DOHH2 (cell line): ENCODE measurements around the gene YIPF4.

Experiments used
- H3F3A ChIP-seq: fragments of 200-600 bp; sonication (generic), shearing (Covaris generic); 2 replicates; pipeline ENCODE4 v1.6.0; 2016; ENCODE audit warnings: antibody characterized with exemption, mild to moderate bottlenecking; ENCODE audit not compliant: control insufficient read depth, insufficient read depth
- H3K27ac ChIP-seq: fragments of 200-600 bp; sonication (generic); 2 replicates; pipeline ENCODE4 v1.5.1; 2014; ENCODE audit warnings: low read depth, mild to moderate bottlenecking, low read length, moderate library complexity
- H3K27me3 ChIP-seq: fragments of 200-600 bp; sonication (generic); 2 replicates; pipeline ENCODE4 v1.6.1; 2014; ENCODE audit warnings: mild to moderate bottlenecking, low read length, mixed read lengths; ENCODE audit not compliant: control insufficient read depth
- H3K36me3 ChIP-seq: fragments of 200-600 bp; sonication (generic); 2 replicates; pipeline ENCODE4 v1.6.1; 2014; ENCODE audit warnings: mild to moderate bottlenecking, low read length, moderate library complexity, mixed read lengths; ENCODE audit not compliant: control insufficient read depth
- H3K4me1 ChIP-seq: fragments of 200-600 bp; sonication (generic); 2 replicates; pipeline ENCODE4 v1.6.1; 2014; ENCODE audit warnings: mild to moderate bottlenecking, low read length, mixed read lengths; ENCODE audit not compliant: control insufficient read depth
- H3K4me2 ChIP-seq: fragments of 200-600 bp; sonication (generic); 2 replicates; pipeline ENCODE4 v1.6.0; 2014; ENCODE audit warnings: mild to moderate bottlenecking, low read length, moderate library complexity
- H3K4me3 ChIP-seq: fragments of 200-600 bp; sonication (generic); 2 replicates; pipeline ENCODE4 v1.5.1; 2014; ENCODE audit warnings: mild to moderate bottlenecking, low read length, mixed read lengths
- H3K79me2 ChIP-seq: fragments of 200-600 bp; sonication (generic); 2 replicates; pipeline ENCODE4 v1.6.1; 2014; ENCODE audit warnings: mild to moderate bottlenecking, low read length, mixed read lengths; ENCODE audit not compliant: control insufficient read depth
- H3K9me2 ChIP-seq: fragments of 200-600 bp; sonication (generic); replicated peaks from 2 replicates; pipeline ENCODE4 v1.6.1; 2014; ENCODE audit warnings: mild to moderate bottlenecking, low read length, mixed read lengths; ENCODE audit not compliant: control insufficient read depth
- H3K9me3 ChIP-seq: fragments of 200-600 bp; sonication (generic); 2 replicates; pipeline ENCODE4 v1.6.1; 2014; ENCODE audit warnings: antibody characterized with exemption, low read length, mixed read lengths; ENCODE audit not compliant: control insufficient read depth, insufficient read depth
- H4K20me1 ChIP-seq: fragments of 200-600 bp; sonication (generic); 2 replicates; pipeline ENCODE4 v1.6.0; 2014; ENCODE audit warnings: low read depth, mild to moderate bottlenecking, antibody characterized with exemption, low read length, moderate library complexity; ENCODE audit not compliant: control insufficient read depth, insufficient read depth
- EZH2phosphoT487 ChIP-seq: fragments of 200-600 bp; sonication (generic); IDR thresholded peaks from 2 replicates; pipeline ENCODE4 v1.6.1; 2017; ENCODE audit warnings: borderline replicate concordance, mild to moderate bottlenecking, antibody characterized with exemption, low read length, moderate library complexity, mixed read lengths
- TF ChIP-seq, protein P1 (sequence below): fragments of 200-600 bp; sonication (generic); IDR thresholded peaks from one replicate; pipeline ENCODE4 v1.5.1; 2014; ENCODE audit warnings: antibody characterized with exemption, mild to moderate bottlenecking, low read depth, low read length; ENCODE audit not compliant: poor library complexity, severe bottlenecking

The YIPF4 gene

GRCh38 chr2:32277674-32278477 lies at the start of gene YIPF4:
YIPF4 (plus strand) TSS chr2:32277904; CDS start chr2:32278156, 252 bp downstream.
- no peaks in the 10 kb centered on the region for H3K9me2 ChIP-seq
- H3K4me3 ChIP-seq: peak within 1 kb of the TSS; percentile 98
- H3K27me3 ChIP-seq: no peaks in the 10 kb centered on the region
- peaks cover 42% of the 10 kb centered on the region for H3K79me2 ChIP-seq
- H3K36me3 ChIP-seq: peaks cover 11% of the 10 kb centered on the region
- H3F3A ChIP-seq: no peaks in the 10 kb centered on the region
- no peaks in the 10 kb centered on the region for H3K9me3 ChIP-seq
- TF ChIP-seq EZH2phosphoT487: no peak
- TF ChIP-seq, protein P1, sequence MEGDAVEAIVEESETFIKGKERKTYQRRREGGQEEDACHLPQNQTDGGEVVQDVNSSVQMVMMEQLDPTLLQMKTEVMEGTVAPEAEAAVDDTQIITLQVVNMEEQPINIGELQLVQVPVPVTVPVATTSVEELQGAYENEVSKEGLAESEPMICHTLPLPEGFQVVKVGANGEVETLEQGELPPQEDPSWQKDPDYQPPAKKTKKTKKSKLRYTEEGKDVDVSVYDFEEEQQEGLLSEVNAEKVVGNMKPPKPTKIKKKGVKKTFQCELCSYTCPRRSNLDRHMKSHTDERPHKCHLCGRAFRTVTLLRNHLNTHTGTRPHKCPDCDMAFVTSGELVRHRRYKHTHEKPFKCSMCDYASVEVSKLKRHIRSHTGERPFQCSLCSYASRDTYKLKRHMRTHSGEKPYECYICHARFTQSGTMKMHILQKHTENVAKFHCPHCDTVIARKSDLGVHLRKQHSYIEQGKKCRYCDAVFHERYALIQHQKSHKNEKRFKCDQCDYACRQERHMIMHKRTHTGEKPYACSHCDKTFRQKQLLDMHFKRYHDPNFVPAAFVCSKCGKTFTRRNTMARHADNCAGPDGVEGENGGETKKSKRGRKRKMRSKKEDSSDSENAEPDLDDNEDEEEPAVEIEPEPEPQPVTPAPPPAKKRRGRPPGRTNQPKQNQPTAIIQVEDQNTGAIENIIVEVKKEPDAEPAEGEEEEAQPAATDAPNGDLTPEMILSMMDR: no peak
- peak within 1 kb of the TSS; percentile 25; the same call in 1 of the 2 replicates for H3K27ac ChIP-seq
- H4K20me1 ChIP-seq: no peaks in the 10 kb centered on the region
- H3K4me2 ChIP-seq: peak within 1 kb of the TSS; percentile 81
- peaks cover 15% of the 10 kb centered on the region for H3K4me1 ChIP-seq

GRCh38 chr2:32228181-32228580 lies 49.5 kb upstream of the YIPF4 start:
- peaks cover 18% of the 10 kb centered on the region for H3K36me3 ChIP-seq
- no peaks in the 10 kb centered on the region for H4K20me1 ChIP-seq
- no peaks in the 10 kb centered on the region for H3K9me3 ChIP-seq
- no peak overlapping the region for H3K27ac ChIP-seq
- H3F3A ChIP-seq: no peaks in the 10 kb centered on the region; the same call in 1 of the 2 replicates
- no peak overlapping the region for H3K4me2 ChIP-seq
- no peaks in the 10 kb centered on the region for H3K4me1 ChIP-seq
- H3K4me3 ChIP-seq: no peak overlapping the region
- H3K79me2 ChIP-seq: no peaks in the 10 kb centered on the region
- no peak for TF ChIP-seq EZH2phosphoT487
- TF ChIP-seq, protein P1: no peak
- H3K9me2 ChIP-seq: no peaks in the 10 kb centered on the region
- no peaks in the 10 kb centered on the region for H3K27me3 ChIP-seq

GRCh38 chr2:32229635-32230034 lies 48.1 kb upstream of the YIPF4 start:
- no peak overlapping the region for H3K4me3 ChIP-seq
- no peaks in the 10 kb centered on the region for H3K4me1 ChIP-seq
- no peaks in the 10 kb centered on the region for H3K27me3 ChIP-seq
- peaks cover 8% of the 10 kb centered on the region for H3K36me3 ChIP-seq
- no peak overlapping the region for H3K27ac ChIP-seq
- H3K4me2 ChIP-seq: no peak overlapping the region
- no peaks in the 10 kb centered on the region for H3K9me3 ChIP-seq
- no peaks in the 10 kb centered on the region for H4K20me1 ChIP-seq
- H3K79me2 ChIP-seq: no peaks in the 10 kb centered on the region
- H3K9me2 ChIP-seq: no peaks in the 10 kb centered on the region
- no peak for TF ChIP-seq EZH2phosphoT487
- TF ChIP-seq, protein P1: no peak
- no peaks in the 10 kb centered on the region; the same call in 1 of the 2 replicates for H3F3A ChIP-seq
